ENCODE data around the gene PRKCA.

- TF ChIP-seq POLR2AphosphoS5 (IDR thresholded peaks at IDR 0.05; ENCODE audit: low read depth, low read length) (no peak), REST (IDR thresholded peaks at IDR 0.05; ENCODE audit: insufficient read depth in 1 of 2, low read depth in 2 of 2, low read length in 2 of 2) (no peak), SIN3A (IDR thresholded peaks at IDR 0.05; ENCODE audit: borderline replicate concordance, insufficient read depth, low read length) (no peak), TAF1 (IDR thresholded peaks at IDR 0.05; ENCODE audit: borderline replicate concordance, insufficient read depth, low read length) (no peak)
Observed at GRCh38 chr17:66290101-66290722, 12.2 kb upstream of the PRKCA start.
